Naive thymus-derived CD8-positive, alpha-beta T cell (primary cell): ENCODE results near the gene CMSS1. TPM values are rescaled to one million over a fixed set of nuclear protein-coding genes. Genes with fewer than 3 reads are reported as not detected.

Experiments used
- ATAC-seq, 2 donors: fragments of 150-1000 bp; cut with Tn5 transposase in 1 of 2; sonication (Bioruptor Pico), chemical (Tn5 transposase) in 1 of 2; 1 replicate in 1 of 2; 2 replicates in 1 of 2; pipeline ENCODE4 v1.10.0; 2021; ENCODE audit warnings: mild to moderate bottlenecking in 2 of 2, moderate library complexity in 2 of 2
- POLR2A ChIA-PET: fragments of 350-600 bp; sonication (Branson Sonifier 250); formaldehyde crosslinking; loops from one replicate; lab custom pipeline; 2021; ENCODE audit warnings: antibody characterized with exemption; lab: Charles Lee
- DNase-seq, 10 donors: peaks; one replicate each; pipeline versions ENCODE4 v3.0.0 to v3.0.0-alpha.2; 2020 to 2022
- H3K27ac Mint-ChIP-seq, 10 donors: one replicate each; pipeline ENCODE4 v1.8.0; 2020 to 2022; ENCODE audit warnings: mild to moderate bottlenecking in 10 of 10, mixed read lengths in 10 of 10, moderate library complexity in 4 of 10, inconsistent platforms in 1 of 10
- H3K27me3 Mint-ChIP-seq, 5 donors: one replicate each; pipeline ENCODE4 v1.8.0; 2021 to 2022; ENCODE audit warnings: mixed read lengths in 5 of 5
- H3K36me3 Mint-ChIP-seq, 3 donors: one replicate each; pipeline ENCODE4 v1.8.0; 2020 to 2022; ENCODE audit warnings: mixed read lengths in 3 of 3, mild to moderate bottlenecking in 2 of 3, inconsistent platforms in 1 of 3
- H3K4me1 Mint-ChIP-seq, 4 donors: one replicate each; pipeline ENCODE4 v1.8.0; 2021 to 2022; ENCODE audit warnings: mixed read lengths in 4 of 4
- H3K4me3 Mint-ChIP-seq, 10 donors: one replicate each; pipeline ENCODE4 v1.8.0; 2020 to 2022; ENCODE audit warnings: mild to moderate bottlenecking in 10 of 10, mixed read lengths in 10 of 10, moderate library complexity in 6 of 10, inconsistent platforms in 1 of 10
- H3K9me3 Mint-ChIP-seq, 9 donors: one replicate each; pipeline ENCODE4 v1.8.0; 2020 to 2022; ENCODE audit warnings: mixed read lengths in 9 of 9, mild to moderate bottlenecking in 3 of 9, inconsistent platforms in 1 of 9, moderate library complexity in 1 of 9
- polyA plus RNA-seq, 3 donors: library from polyadenylated mRNA; unstranded; fragments of 300-500 nt; fragmentation: Illumina TruSeq; gene quantifications; one replicate each; pipeline ENCODE4 v1.2.3, GENCODE V29; 2021
- total RNA-seq, 8 experiments: library from RNA in 2 of 8; stranded (reverse) in 2 of 8; gene quantifications; one replicate each; pipeline ENCODE4 v1.2.3 and lab custom pipeline; 2021 to 2026

The CMSS1 gene
- total and polyA plus RNA-seq, 5 experiments from 2014 or later: 18.9 to 32.4 (median 29.7) TPM

GRCh38 chr3:100069472-100069871, 251.8 kb downstream of the CMSS1 start:
- no peaks in the 10 kb centered on the region for H3K27me3 Mint-ChIP-seq
- no peak for ATAC-seq
- H3K9me3 Mint-ChIP-seq: no peaks in the 10 kb centered on the region
- DNase-seq: no peak
- H3K27ac Mint-ChIP-seq: peak overlapping the region in 1 of 10 donors; percentile 22
- peaks cover 14 to 45% (median 33%) of the 10 kb centered on the region in 4 donors for H3K4me1 Mint-ChIP-seq
- no peaks in the 10 kb centered on the region for H3K36me3 Mint-ChIP-seq
- H3K4me3 Mint-ChIP-seq: no peak overlapping the region
- POLR2A ChIA-PET: no interaction called here

DNA sequence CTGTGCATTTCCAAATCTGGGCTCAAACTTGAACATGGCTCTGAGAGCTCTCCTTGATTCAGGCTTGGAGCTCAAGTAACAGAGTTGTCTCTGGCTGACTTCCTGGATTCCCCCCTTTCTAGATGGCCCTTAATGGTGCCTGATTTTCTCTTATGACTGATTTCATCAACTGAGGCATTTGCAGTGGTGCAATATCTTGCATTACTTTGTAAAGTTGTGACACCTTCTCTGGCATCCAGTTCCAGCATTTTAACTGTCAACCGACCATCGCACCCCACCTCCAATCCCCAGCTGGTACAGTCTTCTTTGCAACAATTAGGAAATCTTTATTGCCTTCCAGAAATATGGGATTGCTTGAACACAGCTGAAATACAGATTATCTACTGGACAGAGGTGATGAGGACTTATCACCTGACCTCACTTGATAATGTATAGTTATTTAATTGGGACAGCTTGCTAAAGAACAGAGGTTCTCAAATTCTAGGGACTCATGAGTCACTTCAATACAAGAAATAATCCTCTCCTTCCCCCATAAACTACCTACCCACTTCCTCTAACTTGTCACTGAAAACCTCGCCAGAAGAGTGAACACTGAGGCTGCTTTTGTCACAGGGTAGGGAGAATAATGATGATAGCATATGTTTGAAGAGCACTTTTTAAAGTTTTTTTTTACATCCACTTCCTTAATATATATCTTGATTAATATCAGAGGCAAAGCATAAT, 254.8 kb downstream of the CMSS1 start:
- Mint-ChIP-seq H3K4me1 (peaks cover 23 to 60% (median 51%) of the 10 kb centered on the region in 4 donors), H3K27ac (peak overlapping the region in 3 of 10 donors; percentile 16 to 52 (median 50)), H3K36me3 (no peaks in the 10 kb centered on the region), H3K4me3 (peak overlapping the region in 6 of 10 donors; percentile 19 to 78 (median 44)), H3K9me3 (no peaks in the 10 kb centered on the region), H3K27me3 (no peaks in the 10 kb centered on the region)
- POLR2A ChIA-PET: no interaction called here
- DNase-seq: peak in 2 of 10 donors; percentile 14 to 18
- ATAC-seq: peak in 1 of 2 donors; percentile 44

- peaks cover 23 to 60% (median 51%) of the 10 kb centered on the region in 4 donors for H3K4me1 Mint-ChIP-seq
- H3K9me3 Mint-ChIP-seq: no peaks in the 10 kb centered on the region
- no peaks in the 10 kb centered on the region for H3K27me3 Mint-ChIP-seq
- DNase-seq: no peak
- H3K4me3 Mint-ChIP-seq: peak overlapping the region; percentile 37 to 82 (median 76)
- no peak for ATAC-seq
- no peaks in the 10 kb centered on the region for H3K36me3 Mint-ChIP-seq
- H3K27ac Mint-ChIP-seq: peak overlapping the region in 4 of 10 donors; percentile 8 to 52 (median 40)
- POLR2A ChIA-PET: no interaction called here
Measured at GRCh38 chr3:100073049-100073713, 255.5 kb downstream of the CMSS1 start.

DNA sequence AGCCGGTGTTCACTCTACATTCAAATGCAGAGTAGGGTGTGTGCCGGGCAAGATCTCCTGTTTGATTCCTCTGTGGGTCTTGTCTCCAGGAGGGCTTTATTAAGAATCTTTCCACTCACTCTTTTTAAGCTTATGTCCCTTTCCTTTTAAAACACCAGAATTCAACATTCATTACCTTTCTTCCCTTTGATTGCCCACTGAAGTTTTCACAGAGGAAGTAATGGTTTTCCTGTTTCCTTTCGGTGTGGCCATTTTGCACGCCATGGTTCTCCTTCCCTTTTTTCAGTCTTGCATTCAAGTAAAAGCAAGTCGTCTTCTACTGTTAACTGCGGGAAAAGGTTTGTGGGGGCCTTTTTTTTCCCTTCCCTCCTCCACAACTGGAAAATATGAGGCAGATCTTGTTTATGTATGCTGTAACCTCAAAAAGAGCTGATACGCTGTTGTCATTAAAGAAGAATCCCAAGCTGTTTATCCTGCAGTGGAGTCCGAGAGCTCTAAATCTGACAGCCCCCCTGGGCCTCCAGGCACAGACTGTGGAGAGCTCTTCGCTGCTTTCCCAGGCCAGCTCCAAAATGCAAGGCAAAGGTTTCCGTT, 256.1 kb downstream of the CMSS1 start:
- peaks cover 22 to 58% (median 49%) of the 10 kb centered on the region in 4 donors for H3K4me1 Mint-ChIP-seq
- POLR2A ChIA-PET: interaction anchor here (0.5 to 0.6 kb wide), 2 partner anchors 100 to 242 kb away, joined by 3 to 4 read pairs; no protein-coding TSS in a partner anchor

GRCh38 chr3:100075196-100075595, 257.5 kb downstream of the CMSS1 start:
- POLR2A ChIA-PET: no interaction called here
- Mint-ChIP-seq H3K4me3 (peak overlapping the region in 2 of 10 donors; percentile 16 to 41), H3K9me3 (no peaks in the 10 kb centered on the region), H3K27me3 (no peaks in the 10 kb centered on the region), H3K36me3 (no peaks in the 10 kb centered on the region), H3K27ac (peak overlapping the region in 1 of 10 donors; percentile 37), H3K4me1 (peaks cover 19 to 51% (median 45%) of the 10 kb centered on the region in 4 donors)
- ATAC-seq (no peak), DNase-seq (no peak)

More for the DNA sequence above, 256.1 kb downstream of the CMSS1 start:
- DNase-seq (peak in 1 of 10 donors; percentile 10), ATAC-seq (no peak)
- peak overlapping the region in 5 of 10 donors; percentile 0 to 79 (median 25) for H3K27ac Mint-ChIP-seq
- H3K36me3 Mint-ChIP-seq: no peaks in the 10 kb centered on the region
- H3K27me3 Mint-ChIP-seq: no peaks in the 10 kb centered on the region
- peak overlapping the region; percentile 37 to 82 (median 76) for H3K4me3 Mint-ChIP-seq
- no peaks in the 10 kb centered on the region for H3K9me3 Mint-ChIP-seq

- POLR2A ChIA-PET: no interaction called here
- Mint-ChIP-seq H3K27ac (peak overlapping the region in 4 of 10 donors; percentile 16 to 68 (median 36)), H3K36me3 (no peaks in the 10 kb centered on the region), H3K4me1 (peaks cover 19 to 51% (median 45%) of the 10 kb centered on the region in 4 donors), H3K9me3 (no peaks in the 10 kb centered on the region), H3K27me3 (no peaks in the 10 kb centered on the region), H3K4me3 (peak overlapping the region in 2 of 10 donors; percentile 16 to 33)
- ATAC-seq (no peak), DNase-seq (no peak)
Measured at GRCh38 chr3:100075851-100076730, 258.4 kb downstream of the CMSS1 start.

GRCh38 chr3:100076731-100077529, 259.3 kb downstream of the CMSS1 start:
- peaks cover 0 to 1% (median 0%) of the 10 kb centered on the region in 3 donors for H3K36me3 Mint-ChIP-seq
- DNase-seq (no peak), ATAC-seq (no peak)
- no peaks in the 10 kb centered on the region for H3K9me3 Mint-ChIP-seq
- peaks cover 19 to 44% (median 39%) of the 10 kb centered on the region in 4 donors for H3K4me1 Mint-ChIP-seq
- H3K27me3 Mint-ChIP-seq: no peaks in the 10 kb centered on the region
- H3K4me3 Mint-ChIP-seq: no peak overlapping the region
- H3K27ac Mint-ChIP-seq: no peak overlapping the region
- POLR2A ChIA-PET: no interaction called here

GRCh38 chr3:100079328-100079727, 261.7 kb downstream of the CMSS1 start:
- peaks cover 0 to 12% (median 8%) of the 10 kb centered on the region in 3 donors for H3K36me3 Mint-ChIP-seq
- ATAC-seq (no peak), DNase-seq (no peak)
- H3K9me3 Mint-ChIP-seq: no peaks in the 10 kb centered on the region
- peaks cover 9 to 20% (median 18%) of the 10 kb centered on the region in 4 donors for H3K4me1 Mint-ChIP-seq
- H3K27ac Mint-ChIP-seq: no peak overlapping the region
- no peak overlapping the region for H3K4me3 Mint-ChIP-seq
- POLR2A ChIA-PET: no interaction called here
- H3K27me3 Mint-ChIP-seq: no peaks in the 10 kb centered on the region

DNA sequence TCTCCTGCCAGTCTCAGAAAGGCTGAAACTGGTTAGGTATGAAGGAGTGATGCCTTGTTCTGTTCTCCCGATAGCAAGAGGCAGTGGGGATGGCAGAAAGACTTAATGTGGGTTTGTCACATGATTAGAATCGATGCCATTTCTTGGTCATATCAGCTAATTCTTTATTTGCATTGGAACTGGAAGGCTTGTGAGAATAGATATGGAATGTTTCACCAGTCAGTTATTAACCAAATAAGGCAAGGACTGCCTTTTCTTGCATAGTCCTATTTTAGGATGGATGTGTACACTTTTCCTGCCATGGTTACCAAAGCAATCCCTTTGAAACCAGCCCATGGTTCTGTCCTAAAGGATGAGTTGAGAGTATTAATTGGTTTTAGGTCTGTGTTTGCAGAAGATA, 262.9 kb downstream of the CMSS1 start:
- Mint-ChIP-seq H3K27me3 (no peaks in the 10 kb centered on the region), H3K27ac (no peak overlapping the region), H3K36me3 (peaks cover 0 to 12% (median 8%) of the 10 kb centered on the region in 3 donors), H3K4me1 (peaks cover 12% of the 10 kb centered on the region in 4 donors), H3K4me3 (no peak overlapping the region), H3K9me3 (no peaks in the 10 kb centered on the region)
- DNase-seq (no peak), ATAC-seq (no peak)
- POLR2A ChIA-PET: no interaction called here

DNA sequence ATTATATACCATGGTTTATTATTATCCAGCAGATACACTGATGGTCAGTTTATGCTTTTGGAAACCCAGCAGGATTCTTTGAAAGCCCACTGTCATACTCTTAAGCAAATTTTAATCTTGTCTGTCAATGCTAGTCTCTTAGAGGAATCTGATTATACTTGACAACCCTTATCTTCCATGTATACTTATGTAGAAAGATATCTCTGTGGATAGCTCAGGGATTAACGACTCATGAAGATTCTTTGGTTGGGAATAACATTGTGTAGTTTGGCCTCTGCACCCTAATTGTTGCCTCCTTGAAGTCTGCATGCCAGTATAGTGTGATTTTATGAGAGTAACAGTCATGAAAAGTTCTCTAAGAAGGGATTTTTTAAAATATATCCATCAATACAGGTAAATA, 263.6 kb downstream of the CMSS1 start:
- no peaks in the 10 kb centered on the region for H3K27me3 Mint-ChIP-seq
- no peak overlapping the region for H3K4me3 Mint-ChIP-seq
- peaks cover 0 to 12% (median 8%) of the 10 kb centered on the region in 3 donors for H3K36me3 Mint-ChIP-seq
- DNase-seq (no peak), ATAC-seq (no peak)
- H3K4me1 Mint-ChIP-seq: peaks cover 4 to 9% (median 5%) of the 10 kb centered on the region in 4 donors
- no peaks in the 10 kb centered on the region for H3K9me3 Mint-ChIP-seq
- no peak overlapping the region for H3K27ac Mint-ChIP-seq
- POLR2A ChIA-PET: no interaction called here

- no peak overlapping the region for H3K4me3 Mint-ChIP-seq
- POLR2A ChIA-PET: no interaction called here
- no peak overlapping the region for H3K27ac Mint-ChIP-seq
- ATAC-seq: no peak
- H3K4me1 Mint-ChIP-seq: peaks cover 0 to 5% (median 2%) of the 10 kb centered on the region in 4 donors
- DNase-seq: no peak
- peaks cover 0 to 12% (median 8%) of the 10 kb centered on the region in 3 donors for H3K36me3 Mint-ChIP-seq
- H3K27me3 Mint-ChIP-seq: no peaks in the 10 kb centered on the region
- no peaks in the 10 kb centered on the region for H3K9me3 Mint-ChIP-seq
Measured at GRCh38 chr3:100081986-100082692, 264.5 kb downstream of the CMSS1 start.
